Heart left ventricle (tissue), 13 donors: Measurements from ENCODE around the gene ARPP21.

ENCODE experiments used
- CTCF ChIP-seq, 12 donors: fragments of 200-600 bp; sonication (generic) in 4 of 12; IDR thresholded peaks; one replicate each; pipeline versions ENCODE4 v1.5.0 to v1.8.0; 2018 to 2022; ENCODE audit warnings: antibody characterized with exemption in 12 of 12, mild to moderate bottlenecking in 5 of 12
- POLR2A ChIP-seq, 2 donors: fragments of 450-650 bp; IDR thresholded peaks; one replicate each; pipeline ENCODE4 v1.6.1; 2017; ENCODE audit warnings: antibody characterized with exemption in 2 of 2, mild to moderate bottlenecking in 2 of 2, moderate library complexity in 2 of 2
- donor health status: ischemic (EF 13 %, LVEDD 7.1; RV severe dilation, severe dysfunction).
- donor health status: DM: no; HTN: yes; CAD: no.
- donor health status: DM: no; HTN: no; CAD: no.
- donor health status: ischemic (EF 25% LVEDD 6.9; RV normal size, moderate dysfunction).
- donor health status: ischemic (EF 25% LVEDD 5.7; RV mildly dilated, moderate dysfunction).
- donor health status: ischemic (EF 35%, LVEDD 5.7; RV mildly dilated, moderate dysfunction).
- donor health status: nonischemic (EF 11% LVEDD 7.7; RV severe dilation, severe dysfunction).
- donor health status: DM: yes; HTN: yes; CAD: no.
- donor health status: PGD.
- donor health status: ischemic (EF 29% LVEDD 5.4; RV normal size, mild dysfunction).
- donor health status: nonischemic (EF 23%, LVEDD 6.1; RV moderate dilation, normal function).

GRCh38 chr3:35721628-35722027, 82.3 kb downstream of the ARPP21 start:
- TF ChIP-seq CTCF (IDR thresholded peaks at IDR 0.05) (no peak), POLR2A (IDR thresholded peaks at IDR 0.05) (no peak)
